G401 (cell line): ENCODE results near the gene EFNA2. TPM values are rescaled to one million over a fixed set of nuclear protein-coding genes. Genes with fewer than 3 reads are reported as not detected.
"Not testable (repeated sequence)": the region's sequence is repeated elsewhere in the genome, so short reads cannot be mapped to it uniquely, and the experiment has no call there.

Source experiments
- DNase-seq: peaks from one replicate; pipeline ENCODE4 v3.0.0-alpha.2; 2015; ENCODE audit warnings: low spot score
- in situ Hi-C: cut with HindIII; loops from 2 replicates; pipeline ENCODE4 v1.10.0; 2016; ENCODE audit warnings: low sequenced_read_pairs, mixed read lengths
- total RNA-seq: library from RNA; depleted of rRNA; stranded (reverse); fragments of >200 nt; shearing (Covaris generic); gene quantifications from 2 replicates; pipeline ENCODE4 v1.2.3, GENCODE V29; 2014

The EFNA2 gene
- total RNA-seq, 1 experiment from 2014 or later, result 1.3 TPM

DNA sequence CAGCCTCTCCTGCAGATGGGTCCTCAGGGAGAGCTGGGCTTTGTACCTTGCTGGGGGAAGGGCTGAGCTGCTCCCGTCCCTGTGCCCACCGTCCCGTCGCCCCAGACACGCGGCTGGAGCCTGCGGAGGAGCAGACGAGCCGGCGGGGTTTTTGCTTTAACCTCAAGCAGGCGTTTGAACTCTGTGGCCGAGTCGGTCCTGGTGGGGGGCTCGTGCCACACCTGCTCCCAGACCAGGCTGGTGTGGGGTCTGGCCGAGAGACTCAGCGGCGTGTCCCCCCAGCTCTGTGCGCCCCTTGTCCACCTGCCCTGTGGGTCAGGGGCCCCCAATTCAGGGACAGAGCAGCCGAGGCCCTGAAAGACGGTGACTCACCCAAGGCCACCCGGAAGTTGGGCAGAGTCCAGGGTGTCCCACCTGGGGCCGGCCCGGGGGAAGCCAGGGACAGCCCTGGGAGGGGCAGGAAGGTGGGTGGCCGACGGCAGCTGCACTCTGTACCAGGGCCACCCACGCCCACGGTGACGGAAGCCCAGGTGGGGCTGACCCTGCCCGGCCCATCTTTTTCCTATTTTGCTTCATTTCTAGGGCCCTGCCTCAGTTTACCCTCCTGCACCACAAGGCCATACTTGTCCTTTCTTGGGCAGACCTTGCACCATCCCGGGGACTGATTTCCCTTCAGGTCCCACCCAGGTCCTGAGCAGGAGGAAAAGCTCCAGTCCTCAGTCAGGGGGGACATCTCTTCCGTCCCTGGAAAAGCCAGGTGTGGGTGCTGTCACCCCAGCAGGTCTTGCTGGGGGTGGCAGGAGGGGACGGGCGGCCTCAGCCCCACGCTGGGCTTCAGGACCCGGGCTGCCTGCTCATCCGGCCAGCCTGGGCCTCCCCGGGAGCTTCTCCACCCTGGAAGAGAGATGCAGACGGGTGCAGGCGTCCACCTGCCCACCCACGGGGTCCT lies 5.3 kb downstream of the EFNA2 start:
- in situ Hi-C loops, result no loop called here
- DNase-seq, result no peak

DNA sequence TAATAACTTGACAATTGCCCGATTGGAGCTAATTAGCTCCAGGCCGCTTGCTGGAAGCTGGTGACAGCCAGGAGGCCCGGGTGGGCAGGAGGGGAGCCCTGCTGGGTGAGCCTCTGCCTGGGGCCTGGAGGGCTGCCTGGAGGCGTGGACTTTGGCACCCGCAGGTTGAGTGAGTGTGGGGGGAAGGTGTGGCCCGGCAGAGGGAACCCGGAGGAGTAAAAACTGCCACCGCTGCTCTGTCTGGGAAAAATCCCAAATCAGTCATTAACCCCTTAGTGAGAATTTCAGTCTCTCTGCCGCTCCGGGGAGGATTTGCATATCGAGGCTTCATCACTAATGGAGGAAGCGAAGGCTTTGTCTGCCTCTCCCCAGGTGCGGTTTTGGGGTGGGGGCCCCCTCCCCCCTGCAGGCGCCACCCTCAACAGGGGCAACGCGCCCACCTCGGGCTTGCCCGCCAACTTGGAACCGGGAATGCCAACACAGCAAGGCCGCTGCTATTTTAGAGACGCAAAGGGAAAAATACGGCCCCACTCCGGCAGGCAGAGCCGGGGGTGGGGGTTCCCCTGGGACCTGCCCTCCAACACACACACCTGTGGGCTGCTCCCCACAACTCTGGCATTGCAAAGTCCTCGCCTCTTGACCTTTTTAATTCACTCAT lies 6.2 kb downstream of the EFNA2 start:
- in situ Hi-C loops, result no loop called here
- DNase-seq, result peak; percentile 14

DNA sequence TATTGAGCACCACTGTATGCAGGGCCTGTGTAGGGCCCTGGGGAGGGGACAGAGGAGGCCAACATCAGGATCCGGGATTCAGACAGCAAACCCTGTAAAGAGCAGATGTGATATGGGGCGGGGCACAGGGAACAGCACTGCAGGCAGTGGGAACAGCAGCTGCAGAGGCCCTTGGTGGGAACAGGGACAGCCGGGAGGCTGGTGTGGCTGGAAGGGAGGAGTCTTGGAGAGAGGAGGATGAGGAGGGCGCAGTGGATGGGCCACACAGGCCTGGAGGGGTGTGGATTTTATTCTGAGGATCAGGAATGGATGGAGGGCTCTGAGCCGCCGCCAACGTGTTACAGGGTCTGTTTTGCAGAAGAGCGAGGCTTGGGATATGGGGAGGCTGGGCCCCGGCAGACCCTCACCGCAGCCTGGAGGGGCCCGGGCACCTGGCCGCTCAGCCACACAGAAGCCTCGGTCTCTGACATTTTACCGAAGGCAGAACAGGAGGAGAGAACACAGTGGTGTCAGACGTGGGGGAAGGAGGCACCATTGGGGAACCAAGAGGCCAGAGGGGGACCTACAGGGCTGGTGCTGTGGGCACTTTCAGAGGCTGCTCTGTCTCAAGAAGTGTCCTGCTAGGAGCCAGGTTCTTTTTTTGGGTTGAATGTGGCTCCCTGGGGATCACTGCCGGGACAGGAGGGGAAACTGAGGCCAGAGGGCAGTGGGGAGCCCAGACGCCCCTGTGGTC lies 6.9 kb downstream of the EFNA2 start:
- no peak for DNase-seq
- in situ Hi-C loops, result no loop called here

- in situ Hi-C loops, result no loop called here
- no peak for DNase-seq
Observed at GRCh38 chr19:1293782-1294604, 8.3 kb downstream of the EFNA2 start.

- DNase-seq, result no peak
- in situ Hi-C loops, result no loop called here
Observed at GRCh38 chr19:1294688-1295087, 9.0 kb downstream of the EFNA2 start.

DNA sequence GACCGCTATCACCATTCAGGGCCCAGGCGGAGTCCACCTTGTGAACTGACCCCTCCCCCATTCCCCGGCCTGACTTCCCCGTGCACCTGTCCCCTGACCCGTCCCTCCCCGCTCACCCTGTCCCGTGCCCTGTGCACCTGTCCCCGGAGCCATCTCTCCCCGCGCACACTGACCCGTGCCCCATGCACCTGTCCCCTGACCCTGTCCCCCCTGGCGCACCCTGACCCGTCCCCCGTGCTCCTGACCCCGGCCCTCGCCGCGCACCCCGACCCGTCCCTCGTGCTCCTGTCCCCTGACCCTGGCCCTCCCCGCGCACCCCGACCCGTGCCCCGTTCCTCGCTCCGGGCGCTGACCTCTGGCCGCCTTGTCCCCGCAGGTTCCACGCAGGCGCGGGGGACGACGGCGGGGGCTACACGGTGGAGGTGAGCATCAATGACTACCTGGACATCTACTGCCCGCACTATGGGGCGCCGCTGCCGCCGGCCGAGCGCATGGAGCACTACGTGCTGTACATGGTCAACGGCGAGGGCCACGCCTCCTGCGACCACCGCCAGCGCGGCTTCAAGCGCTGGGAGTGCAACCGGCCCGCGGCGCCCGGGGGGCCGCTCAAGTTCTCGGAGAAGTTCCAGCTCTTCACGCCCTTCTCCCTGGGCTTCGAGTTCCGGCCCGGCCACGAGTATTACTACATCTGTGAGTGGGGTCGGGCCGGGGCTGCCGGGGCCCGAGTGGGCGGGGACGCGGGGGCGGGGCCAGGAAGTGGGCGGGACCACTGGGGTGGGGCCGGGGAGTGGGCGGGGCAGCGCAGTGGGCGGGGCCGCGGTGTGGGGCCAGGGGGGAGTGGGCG lies 9.7 kb downstream of the EFNA2 start:
- no peak for DNase-seq
- in situ Hi-C loops, result no loop called here

GRCh38 chr19:1296078-1296477 lies 10.4 kb downstream of the EFNA2 start:
- in situ Hi-C loops, result no loop called here

GRCh38 chr19:1296575-1297271 lies 11.1 kb downstream of the EFNA2 start:
- DNase-seq, result no peak
- in situ Hi-C loops, result no loop called here

More at GRCh38 chr19:1296078-1296477, 10.4 kb downstream of the EFNA2 start:
- no peak for DNase-seq

GRCh38 chr19:1298235-1298634 lies 12.6 kb downstream of the EFNA2 start:
- in situ Hi-C loops, result no loop called here
- DNase-seq, result no peak

DNA sequence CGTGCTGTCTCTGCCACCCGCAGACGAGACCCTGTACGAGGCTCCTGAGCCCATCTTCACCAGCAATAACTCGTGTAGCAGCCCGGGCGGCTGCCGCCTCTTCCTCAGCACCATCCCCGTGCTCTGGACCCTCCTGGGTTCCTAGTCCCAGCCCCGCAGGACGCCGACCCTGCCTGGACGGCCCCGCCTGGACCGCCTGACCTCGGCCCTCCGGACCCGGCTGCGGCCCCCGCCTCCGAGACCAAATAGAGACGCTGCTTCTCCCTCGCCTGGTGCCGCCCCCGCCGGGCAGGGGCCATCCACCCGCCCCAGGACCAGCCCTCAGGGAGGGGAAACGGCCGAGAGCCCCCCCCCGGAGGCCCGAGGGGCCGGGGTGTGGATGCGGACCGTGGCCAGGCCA lies 14.1 kb downstream of the EFNA2 start:
- no peak for DNase-seq
- in situ Hi-C loops, result no loop called here

DNA sequence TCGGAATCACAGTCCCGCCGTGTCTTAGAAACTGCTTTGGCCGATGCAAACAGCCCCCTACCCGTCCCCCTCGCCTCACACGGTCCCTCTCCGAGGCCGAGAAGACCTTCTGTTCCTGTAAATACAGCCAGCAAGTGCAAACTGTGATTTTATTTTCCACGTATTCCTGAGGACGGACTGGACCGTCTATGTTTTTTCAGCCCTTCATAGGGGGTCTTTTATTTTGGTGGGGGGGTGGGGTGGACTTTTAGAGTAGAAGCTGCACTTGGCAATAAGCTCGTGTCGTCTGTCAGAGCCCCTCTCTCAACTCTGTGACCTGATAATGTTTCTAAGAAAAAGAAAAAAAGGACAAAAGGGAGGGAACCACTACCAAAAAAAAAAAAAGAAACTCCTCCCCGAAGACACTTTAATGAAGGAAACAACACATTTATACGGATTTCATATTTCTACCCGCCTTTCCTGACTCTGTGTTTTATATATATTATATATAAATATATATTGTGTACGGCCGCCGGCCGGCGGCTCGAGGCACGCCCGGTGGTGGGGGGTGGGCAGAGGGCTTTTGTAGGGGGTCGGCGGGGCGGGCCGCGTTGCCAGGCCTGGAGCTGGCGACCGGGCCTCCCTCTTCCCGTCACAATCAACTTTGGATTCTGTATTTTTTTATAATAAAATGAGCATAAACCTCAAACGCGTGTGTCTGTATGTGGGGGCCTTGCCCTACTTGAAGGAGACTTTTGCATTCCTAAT lies 15.2 kb downstream of the EFNA2 start:
- in situ Hi-C loops, result no loop called here
- no peak for DNase-seq

GRCh38 chr19:1302533-1303239 lies 17.0 kb downstream of the EFNA2 start:
- DNase-seq, result no peak
- in situ Hi-C loops, result no loop called here

- in situ Hi-C loops, result no loop called here
- DNase-seq, result no peak
Observed at GRCh38 chr19:1304197-1304924, 18.7 kb downstream of the EFNA2 start.

GRCh38 chr19:1305354-1305753 lies 19.7 kb downstream of the EFNA2 start:
- DNase-seq, in situ Hi-C loops: not testable (repeated sequence)

DNA sequence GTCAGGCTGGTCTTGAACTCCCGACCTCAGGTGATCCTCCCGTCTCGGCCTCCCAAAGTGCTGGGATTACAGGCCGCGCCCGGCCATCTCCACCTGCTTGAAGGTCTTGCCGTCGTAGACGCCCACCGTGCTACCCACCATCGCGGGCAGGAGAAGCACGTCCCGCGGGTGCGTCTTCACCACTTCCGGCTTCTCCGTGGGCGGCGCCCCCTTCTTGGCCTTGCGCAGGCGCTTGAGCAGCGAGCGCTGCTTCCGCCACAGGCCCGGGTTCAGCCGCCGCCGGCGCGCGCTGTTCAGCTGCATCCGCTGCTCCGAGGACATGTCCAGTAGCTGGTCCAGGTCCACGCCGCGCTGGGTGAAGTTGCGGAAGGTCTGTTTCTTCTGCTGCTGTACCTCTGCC lies 21.6 kb downstream of the EFNA2 start:
- in situ Hi-C loops, result no loop called here
- no peak for DNase-seq
